HG03108 (cell line): ENCODE data around the gene DEK.
"Not testable (repeated sequence)": the region's sequence is repeated elsewhere in the genome, so short reads cannot be mapped to it uniquely, and the experiment has no call there.

Experiments used
- ATAC-seq: cut with Tn5 transposase; IDR thresholded peaks from one replicate; pipeline ENCODE4 v1.9.1; 2021; ENCODE audit warnings: moderate library complexity; ENCODE audit not compliant: unreplicated experiment

The DEK gene

DNA sequence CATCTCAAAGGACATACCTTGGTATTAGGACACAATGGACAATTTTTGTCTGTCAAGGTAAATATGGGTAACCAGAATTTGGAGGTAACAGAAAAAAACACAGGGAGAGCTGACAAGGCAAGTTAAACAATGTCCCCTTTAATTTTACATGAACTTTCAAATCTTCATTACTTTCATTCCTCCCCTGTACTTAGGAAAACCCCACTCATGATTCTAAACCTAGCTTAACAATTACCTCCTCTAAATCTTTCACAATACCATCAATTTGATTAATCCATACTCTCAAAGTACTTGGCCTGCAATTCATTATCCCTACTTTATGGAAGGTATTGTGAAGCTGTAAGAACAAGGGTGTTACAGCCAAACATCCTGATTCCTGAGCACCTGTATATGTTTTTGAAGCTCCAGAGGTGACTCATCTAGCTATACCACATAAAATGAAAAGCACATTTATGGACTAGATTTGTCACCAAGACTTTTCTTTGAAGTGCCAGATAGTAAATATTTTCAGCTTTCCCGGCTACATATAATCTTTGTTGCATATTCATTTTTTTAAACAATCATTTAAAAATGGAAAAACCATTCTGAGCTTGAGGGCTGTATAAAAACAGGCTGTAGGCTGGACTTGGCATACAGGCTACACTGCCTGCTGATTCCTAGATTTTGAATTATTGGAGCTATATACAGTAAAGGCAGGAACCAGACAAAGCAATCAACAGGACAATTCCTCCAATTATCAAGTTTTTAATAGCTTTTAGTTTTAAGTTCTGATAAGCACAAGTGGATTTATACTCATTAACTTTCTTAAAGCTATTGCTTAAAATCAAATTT lies 22.9 kb downstream of the DEK start:
- ATAC-seq: no peak

DNA sequence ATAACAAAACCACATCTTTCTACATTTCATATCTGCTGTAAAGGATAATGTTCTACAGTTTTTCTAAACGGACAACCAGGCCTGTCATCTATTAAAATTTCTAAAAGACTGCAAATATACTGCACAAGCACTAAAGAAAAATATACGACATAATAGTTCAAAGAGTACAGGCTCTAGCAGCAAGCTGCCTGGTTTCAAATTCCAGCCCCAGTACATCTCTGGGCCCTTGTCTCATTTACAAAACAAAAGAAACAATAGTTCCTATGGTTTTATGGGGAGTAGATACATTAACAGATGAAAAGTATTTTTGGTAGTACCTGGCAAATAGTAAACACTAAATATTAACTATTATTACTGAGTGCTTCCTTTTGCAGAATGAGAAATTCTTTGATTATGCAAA lies 24.1 kb downstream of the DEK start:
- ATAC-seq: no peak

DNA sequence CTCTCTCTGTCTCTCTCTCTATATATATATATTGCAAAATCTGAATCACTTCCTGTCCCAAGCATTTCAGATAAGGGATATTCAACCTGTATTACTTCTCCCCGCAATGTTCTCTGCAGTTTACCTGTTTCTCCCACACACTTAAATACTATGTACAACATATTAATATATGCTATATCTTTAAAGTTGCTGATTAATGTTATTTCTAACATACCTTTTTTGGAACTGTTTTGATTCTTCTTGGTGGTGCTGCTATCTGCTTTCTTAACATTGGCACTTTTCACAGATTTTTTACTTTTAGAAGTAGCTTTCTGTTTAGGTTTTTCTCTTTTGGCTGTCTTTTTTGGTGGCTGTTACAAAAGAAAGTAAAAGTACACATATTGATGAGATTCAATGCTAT lies 27.2 kb downstream of the DEK start:
- no peak for ATAC-seq

DNA sequence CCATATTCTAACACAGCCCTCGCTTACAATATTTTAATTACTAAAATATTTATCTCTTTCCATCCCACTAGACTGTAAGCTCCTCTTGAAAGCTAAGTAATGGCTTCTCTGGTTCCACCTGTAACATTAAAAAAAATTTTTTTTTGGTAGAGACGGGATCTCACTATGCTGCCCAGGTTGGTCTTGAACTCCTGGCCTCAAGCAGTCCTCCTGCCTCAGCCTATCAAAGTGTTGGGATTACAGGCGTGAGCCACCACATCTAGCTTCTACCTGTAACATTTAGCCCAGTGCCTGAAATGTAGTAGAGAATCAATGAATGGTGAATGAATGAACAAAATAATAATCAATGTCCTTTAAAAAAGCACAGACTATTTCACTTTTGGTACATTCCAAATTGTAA lies 28.8 kb downstream of the DEK start:
- no peak for ATAC-seq

DNA sequence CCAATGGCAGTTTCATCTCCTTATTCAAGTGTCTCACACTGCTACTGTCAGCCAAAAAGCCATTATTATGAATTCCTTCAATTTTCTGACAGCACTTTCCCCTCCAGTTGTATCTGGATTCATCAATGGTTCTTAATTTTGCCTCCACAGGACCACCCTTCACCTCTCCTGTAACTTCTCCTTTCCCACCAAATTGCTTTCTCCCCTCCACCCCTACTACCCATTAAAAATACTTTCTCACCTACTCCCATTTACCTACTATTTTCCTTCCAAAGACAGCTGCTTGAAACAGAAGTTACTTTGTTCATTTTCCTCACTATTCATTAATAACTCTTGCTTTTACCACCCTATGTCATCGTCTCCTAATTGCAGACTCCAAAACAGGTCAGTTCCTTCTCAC lies 29.8 kb downstream of the DEK start:
- ATAC-seq: no peak

- ATAC-seq: not testable (repeated sequence)
Observed at GRCh38 chr6:18233770-18234169, 30.6 kb downstream of the DEK start.

DNA sequence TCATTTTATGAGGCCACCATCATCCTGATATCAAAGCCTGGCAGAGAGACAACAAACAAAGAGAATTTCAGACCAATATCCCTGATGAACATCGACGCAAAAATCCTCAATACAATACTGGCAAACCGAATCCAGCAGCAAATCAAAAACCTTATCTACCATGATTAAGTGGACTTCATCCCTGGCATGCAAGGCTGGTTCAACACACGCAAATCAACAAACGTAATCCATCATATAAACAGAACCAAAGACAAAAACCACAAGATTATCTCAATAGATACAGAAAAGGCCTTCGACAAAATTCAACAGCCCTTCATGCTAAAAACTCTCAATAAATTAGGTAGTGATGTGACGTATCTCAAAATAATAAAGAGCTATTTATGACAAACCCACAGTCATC lies 32.5 kb downstream of the DEK start:
- not testable (repeated sequence) for ATAC-seq

DNA sequence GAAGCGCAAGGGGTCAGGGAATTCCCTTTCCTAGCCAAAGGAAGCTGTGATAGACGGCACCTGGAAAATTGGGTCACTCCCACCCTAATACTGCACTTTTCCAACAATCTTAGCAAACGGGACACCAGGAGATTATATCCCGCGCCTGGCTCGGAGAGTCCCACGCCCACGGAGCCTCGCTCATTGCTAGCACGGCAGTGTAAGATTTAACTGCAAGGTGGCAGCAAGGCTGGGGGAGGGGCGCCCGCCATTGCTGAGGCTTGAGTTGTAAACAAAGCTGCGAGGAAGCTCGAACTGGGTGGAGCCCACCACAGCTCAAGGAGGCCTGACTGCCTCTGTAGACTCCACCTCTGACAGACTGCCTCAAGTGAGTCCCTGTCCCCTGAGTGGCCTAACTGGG lies 35.7 kb downstream of the DEK start:
- ATAC-seq: not testable (repeated sequence)

GRCh38 chr6:18227166-18227565 lies 37.2 kb downstream of the DEK start:
- ATAC-seq: not testable (repeated sequence)

DNA sequence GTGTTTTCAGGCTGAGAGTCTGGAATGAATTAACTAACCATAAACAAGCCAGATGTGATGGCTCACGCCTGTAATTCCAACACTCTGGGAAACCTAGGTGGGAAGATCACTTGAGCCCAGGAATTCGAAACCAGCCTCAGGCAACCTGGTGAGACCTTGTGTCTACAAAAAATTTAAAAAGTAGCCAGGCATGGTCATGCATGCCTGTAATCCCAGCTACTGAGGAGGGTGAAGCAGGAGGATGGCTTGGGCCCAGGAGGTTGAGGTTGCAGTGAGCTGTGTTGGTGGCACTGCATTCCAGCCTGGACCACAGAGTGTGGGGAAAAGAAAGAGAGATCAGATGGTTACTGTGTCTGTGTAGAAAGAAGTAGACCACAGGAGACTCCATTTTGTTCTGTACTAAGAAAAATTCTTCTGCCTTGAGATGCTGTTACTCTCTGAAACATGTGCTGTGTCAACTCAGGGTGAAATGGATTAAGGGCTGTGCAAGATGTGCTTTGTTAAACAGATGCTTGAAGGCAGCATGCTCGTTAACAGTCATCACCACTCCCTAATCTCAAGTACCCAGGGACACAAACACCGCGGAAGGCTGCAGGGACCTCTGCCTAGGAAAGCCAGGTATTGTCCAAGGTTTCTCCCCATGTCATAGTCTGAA lies 37.8 kb downstream of the DEK start:
- ATAC-seq: not testable (repeated sequence)

DNA sequence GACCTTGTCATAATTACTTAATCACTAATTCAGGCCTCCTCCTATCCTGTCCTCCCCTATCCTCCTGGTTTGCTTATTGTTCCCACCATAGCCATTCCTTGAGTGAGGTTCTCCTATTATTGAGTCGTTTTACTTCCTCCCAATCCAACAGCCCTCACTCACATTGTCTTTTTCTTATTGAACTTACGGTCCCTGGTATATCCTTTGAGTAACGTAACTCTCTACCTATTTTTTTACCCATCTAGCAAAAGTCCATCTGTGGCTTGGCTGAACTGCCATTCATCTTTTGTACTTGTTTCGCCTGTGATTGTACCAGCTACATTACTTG lies 43.1 kb downstream of the DEK start:
- ATAC-seq: no peak

GRCh38 chr6:18219591-18219990 lies 44.7 kb downstream of the DEK start:
- no peak for ATAC-seq

DNA sequence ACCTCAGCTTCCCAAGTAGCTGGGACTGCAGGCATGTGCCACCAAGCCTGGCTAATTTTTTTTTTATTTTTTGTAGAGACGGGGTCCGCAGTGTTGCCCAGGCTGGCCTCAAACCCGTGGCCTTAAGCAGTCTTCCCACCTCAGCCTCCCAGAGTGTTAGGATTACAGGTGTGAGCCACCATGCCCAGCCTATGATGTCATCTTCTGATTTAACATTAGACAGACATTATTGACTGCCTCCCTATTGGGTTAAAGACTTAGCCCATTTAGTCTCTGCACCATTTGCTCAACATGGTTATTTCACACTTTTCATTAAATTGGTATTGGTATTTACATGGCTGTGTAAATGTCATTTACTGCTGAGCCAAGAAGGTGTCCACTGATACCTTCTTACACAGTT lies 46.1 kb downstream of the DEK start:
- ATAC-seq: no peak

GRCh38 chr6:18216411-18216810 lies 47.9 kb downstream of the DEK start:
- no peak for ATAC-seq

GRCh38 chr6:18215436-18215835 lies 48.9 kb downstream of the DEK start:
- ATAC-seq: no peak

DNA sequence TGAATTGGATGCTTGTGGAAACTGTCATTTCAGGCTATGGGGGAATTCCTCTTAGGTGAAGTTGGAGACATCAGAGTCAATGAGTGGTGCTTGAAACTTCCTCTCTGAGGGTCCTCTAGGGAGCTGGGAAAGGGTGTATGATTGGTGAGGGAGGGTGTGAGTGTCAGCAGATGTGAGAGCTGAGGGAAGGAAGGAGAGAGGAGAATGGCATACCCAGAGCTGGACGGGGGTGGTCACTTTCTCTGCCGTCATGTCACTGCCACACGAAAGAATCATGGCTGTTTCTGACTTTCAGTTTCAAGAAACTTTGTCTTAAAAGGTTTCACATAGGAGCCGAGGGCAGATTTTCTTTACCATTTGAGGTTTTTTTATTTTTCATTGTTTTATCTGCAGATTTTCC lies 50.3 kb downstream of the DEK start:
- ATAC-seq: no peak

- no peak for ATAC-seq
Observed at GRCh38 chr6:18213439-18213838, 50.9 kb downstream of the DEK start.

DNA sequence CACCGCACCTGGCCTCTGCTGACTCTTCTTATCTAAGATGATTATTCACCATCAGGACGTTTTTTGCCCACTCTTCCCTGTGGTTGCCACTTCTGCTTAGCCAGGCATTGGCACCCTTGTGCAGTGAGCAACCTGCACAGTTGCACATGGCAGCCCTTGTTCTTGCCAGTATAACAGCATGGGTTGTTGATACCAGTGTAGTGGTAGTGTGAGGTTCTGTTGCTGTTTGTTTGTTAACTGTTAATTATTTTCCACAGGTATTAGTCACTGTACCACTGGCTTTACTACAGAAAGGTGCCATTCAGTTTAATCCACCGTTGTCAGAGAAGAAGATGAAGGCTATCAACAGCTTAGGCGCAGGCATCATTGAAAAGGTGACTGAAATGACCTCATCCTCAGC lies 52.1 kb downstream of the DEK start:
- ATAC-seq: no peak

DNA sequence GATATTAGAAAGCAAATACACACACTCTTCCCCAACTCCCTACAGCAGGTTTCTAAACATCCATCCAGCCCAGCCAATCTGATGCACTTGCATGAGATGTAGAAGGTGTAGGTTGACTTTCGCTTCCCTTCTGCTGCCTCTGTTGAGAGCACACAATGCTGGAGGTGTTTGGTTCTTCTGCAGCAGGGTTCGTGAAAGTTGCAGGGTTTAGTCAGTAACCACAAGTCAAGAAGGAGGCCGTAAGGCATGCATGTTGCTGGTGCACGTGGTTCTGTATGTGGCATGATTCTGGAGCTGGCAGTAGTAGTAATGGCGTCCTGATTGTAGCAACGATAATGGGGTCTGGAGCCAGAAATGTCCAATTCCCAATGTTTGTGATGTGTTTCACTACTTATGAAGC lies 53.0 kb downstream of the DEK start:
- peak; percentile 78 for ATAC-seq

DNA sequence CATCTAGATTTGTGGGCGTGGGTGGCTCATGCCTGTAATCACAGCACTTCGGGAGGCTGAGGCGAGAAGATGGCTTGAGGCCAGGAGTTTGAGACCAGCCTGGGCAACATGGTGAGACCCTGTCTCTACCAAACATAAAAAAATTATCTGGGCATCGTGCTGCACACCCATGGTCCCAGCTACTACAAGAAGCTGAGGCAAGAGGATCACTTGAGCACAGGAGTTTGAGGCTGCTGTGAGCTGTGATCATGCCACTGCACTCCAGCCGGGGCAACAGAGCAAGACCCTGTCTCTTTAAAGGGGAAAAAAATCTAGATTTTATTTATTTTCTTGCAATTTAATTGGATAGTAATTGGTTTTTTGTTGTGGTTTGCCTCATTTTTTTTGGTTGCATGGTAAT lies 53.6 kb downstream of the DEK start:
- no peak for ATAC-seq

DNA sequence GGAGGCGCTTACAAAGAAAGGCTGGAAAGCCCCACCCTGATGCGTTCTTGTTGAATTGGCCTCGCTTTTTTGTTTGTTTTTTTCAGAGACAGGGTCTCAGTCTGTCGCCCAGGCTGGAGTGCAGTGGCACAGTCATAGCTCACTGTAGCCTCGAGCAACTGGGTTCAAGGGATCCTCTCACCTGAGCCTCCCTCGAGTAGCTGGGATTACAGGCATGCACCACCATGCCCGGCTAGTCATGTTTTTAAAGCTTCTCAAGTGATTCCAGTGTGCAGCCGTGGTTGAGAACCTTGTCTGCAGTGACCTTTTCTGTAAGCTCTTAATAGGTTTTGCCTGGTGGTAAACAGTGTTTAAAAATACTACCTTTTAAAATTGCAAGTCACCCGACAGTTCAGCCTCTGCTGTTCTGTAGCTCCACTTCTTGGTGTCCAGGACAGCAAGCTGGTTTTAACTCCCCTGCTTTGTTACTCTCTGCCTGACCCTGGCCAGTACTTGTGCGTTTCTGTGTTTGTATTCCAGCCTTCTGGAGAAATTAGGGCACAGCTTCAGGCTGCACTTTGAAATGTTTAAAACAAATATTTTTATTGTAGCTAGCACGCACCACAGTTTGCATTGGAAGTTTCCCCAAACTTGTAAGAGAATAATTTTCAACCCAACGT lies 54.7 kb downstream of the DEK start:
- ATAC-seq: no peak

DNA sequence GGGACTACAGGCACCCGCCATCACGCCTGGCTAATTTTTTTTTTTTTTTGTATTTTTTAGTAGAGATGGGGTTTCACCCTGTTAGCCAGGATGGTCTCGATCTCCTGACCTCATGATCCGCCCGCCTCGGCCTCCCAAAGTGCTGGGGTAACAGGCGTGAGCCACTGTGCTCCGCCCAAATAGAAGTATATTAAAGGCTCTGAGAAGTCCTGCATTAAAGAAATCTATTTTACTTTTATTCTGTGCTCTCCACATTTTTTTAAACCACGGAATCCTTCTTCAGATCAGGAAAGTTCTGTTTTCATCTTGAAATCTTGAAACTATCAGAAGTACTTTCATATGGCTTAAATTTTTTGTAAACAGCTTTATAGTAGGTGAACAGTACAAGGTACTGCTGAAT lies 55.6 kb downstream of the DEK start:
- ATAC-seq: not testable (repeated sequence)
